Renal cortical epithelial cell (primary cell): ENCODE data around the gene PIK3CA. TPM values are rescaled to one million over a fixed set of nuclear protein-coding genes. Genes with fewer than 3 reads are reported as not detected.

Experiments
- DNase-seq: peaks from one replicate; pipeline ENCODE4 v3.0.0-alpha.2; 2011; ENCODE audit warnings: low read depth
- total RNA-seq: library from RNA; depleted of rRNA; stranded (reverse); fragments of >200 nt; gene quantifications from 2 replicates; pipeline ENCODE4 v1.2.3, GENCODE V29; 2014

The PIK3CA gene
- total RNA-seq, 1 donor from 2014 or later, result 40.1 TPM

DNA sequence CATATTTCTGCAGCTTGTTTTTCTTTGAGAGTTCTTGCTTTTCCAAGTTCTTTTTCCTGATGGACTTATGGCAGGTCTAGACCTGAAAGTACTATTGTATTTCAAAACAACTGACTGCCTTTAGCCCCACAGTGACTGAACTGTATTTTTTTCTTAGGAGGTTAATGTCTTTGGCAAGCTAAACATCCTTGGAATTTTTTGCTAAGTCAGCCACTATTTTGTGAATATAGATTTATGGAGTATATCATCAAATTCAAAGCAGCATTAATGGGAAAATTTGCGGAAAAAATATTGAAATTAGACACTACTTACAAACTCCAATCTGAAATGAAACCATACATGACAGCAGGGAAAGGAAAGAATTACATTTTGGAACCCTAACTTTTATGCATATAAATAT lies 8.6 kb downstream of the PIK3CA start:
- no peak for DNase-seq

DNA sequence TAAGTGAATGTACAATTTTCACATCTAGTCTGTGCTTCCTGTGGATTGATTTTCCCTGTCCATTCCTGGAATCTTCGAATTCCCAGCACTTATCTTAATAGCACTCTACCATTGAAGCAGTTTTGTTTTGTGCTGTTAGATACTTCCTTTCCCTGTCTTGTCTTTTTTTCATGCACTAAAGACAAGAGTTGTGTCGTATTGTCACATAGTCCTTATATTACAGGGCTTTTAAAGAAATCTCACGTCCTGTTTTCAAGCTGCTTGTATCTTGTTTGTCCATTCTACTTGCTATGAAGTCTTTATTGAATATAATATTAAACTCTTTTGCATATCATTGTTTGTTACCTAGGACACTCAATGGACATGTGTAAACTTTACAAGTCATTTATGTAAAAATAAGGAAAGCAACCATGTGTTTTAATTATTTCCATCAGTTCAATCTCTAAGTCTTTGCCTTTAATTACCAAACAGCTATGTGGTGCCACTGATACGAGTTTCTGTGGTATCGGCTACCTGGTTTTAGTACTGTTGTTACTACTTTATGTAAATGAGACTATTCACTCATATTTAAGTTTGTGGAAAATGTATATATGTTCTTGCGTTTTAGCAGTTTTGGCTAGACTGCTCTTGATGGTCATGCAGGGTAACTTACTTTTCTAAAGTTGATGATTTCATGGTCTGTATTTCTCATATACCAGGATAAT lies 10.3 kb downstream of the PIK3CA start:
- DNase-seq, result no peak

DNA sequence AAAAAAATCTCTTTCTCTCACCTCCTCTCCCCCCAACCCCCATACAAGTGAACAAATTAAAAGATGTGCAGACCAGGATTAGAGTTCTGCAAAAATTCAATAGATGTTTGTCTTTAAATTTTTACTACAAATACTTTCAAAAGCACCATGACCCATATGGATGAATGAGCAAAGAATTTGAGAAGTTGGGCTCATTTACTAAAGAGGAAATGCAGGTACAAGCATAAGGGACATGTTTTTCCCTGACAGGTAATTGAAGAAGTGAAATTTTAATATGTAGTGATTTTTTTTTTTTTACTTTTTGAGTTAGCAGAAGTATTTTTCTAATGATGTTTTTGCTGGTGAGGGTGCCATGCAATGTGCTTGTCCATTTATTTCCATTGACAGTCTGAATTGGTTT lies 15.3 kb downstream of the PIK3CA start:
- DNase-seq, result no peak

DNA sequence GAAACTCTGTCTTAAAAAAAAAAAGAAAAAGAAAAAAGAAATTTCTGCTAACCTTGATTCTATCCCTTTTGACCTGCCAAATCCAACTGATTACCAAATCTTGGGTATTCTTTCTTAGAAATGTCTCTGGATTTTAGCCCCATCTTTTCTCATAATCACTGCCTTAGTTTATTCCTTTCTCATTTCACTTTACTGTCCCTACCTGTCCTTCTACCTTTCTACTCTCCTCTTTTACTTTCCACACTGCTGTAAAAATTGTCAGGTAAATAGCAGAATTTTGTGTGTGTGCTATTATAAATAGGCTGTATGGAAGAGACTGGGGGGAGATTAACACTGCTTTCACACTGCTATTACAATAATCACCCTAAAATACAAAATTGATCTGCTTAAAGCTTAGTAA lies 16.7 kb downstream of the PIK3CA start:
- DNase-seq, result no peak

DNA sequence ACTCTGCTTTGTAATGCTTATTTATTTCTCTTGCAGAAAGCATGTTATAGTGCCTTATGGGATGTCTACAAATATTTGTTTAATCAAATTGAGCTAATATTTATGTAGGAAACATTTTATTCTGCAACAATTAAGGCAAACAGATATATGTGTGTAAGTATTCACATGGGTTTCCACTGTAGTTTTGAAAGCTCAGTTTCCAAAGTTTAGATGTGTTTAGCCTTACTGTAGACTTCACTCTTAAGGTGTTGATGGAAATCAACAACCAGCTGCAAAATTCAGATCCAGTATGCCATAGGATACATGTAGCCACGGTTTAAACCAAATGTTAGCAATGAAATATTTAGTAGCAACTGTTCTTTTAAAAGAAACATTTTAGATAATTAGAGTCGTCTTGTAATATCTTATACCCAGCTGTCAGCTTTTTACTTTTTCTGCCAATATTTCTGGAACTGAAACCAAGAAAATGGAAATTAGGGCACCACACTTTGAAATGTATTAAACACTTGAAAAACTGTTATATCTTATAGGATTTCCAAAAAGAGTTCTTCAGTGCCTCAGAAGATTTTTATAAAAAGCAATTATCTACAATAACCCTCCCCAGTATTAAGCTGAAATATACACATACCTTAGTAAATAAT lies 18.5 kb downstream of the PIK3CA start:
- no peak for DNase-seq

DNA sequence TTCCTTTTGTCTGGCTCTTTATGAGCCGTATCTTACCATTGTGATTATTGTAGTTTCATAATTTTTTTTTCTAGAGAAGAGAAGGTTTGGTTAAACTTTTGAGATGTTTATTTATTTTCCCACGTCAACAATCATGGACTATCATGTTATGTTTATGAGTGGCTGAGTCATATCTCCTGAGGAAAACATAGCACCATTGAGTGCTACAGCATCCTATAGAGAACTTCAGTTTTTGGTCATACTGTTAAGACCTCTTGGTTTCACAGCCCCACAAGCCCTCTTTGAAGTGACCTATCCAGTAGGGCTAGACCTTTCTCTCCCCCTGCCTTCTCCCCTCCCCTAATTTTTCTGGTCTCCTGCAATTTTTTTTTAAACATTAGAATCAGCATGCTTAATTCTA lies 20.8 kb downstream of the PIK3CA start:
- DNase-seq, result no peak

DNA sequence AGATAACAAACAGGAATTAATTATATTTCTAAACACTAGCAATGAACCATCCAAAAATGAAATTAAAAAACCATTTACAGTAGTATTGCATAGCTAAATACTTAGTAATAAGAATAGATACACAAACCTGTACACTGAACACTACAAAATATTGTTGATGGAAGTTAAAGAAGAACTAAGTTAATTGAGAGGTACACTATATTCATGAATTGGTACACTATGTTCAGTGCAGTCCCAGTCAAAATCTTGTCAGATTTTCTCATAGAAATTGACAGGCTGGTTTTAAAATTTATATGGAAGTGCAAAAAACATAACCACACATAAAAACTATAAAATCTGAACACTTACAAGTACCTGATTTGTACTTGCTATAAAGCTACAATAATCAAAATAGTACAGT lies 24.4 kb downstream of the PIK3CA start:
- no peak for DNase-seq

DNA sequence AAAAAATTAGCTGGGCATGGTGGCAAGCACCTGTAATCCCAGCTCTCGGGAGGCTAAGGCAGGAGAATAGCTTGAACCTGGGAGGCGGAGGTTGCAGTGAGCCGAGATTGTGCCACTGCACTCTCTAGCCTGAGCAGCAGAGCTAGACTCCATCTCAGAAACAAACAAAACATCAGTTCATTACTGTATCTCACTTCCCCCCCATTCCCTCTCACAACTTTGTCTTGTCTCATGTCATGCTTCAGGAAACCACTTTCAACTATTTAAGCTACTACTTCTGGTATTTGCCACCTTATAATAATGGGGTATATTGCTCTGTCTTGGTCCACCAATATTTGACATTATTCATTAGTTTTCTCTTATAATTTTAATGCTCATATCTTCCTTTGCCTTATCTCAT lies 26.2 kb downstream of the PIK3CA start:
- no peak for DNase-seq

DNA sequence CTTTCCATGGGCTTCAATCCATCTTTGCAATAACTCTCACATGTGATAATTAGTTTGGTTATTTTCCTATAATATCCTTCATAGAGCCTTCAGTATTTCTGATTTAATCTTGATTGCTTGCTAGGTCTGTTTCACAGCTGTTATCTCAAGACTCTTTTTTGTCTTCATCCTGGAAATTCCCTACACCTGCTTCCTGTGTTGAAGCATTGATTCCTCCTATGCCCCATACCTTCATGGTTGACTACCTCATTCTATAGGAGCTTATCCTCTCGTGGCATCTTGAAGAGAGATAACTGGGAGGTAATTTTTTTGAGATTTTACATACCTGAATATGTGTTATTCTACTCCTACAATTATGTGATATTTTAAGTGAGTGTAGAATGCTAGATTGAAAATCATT lies 26.7 kb downstream of the PIK3CA start:
- DNase-seq, result no peak

DNA sequence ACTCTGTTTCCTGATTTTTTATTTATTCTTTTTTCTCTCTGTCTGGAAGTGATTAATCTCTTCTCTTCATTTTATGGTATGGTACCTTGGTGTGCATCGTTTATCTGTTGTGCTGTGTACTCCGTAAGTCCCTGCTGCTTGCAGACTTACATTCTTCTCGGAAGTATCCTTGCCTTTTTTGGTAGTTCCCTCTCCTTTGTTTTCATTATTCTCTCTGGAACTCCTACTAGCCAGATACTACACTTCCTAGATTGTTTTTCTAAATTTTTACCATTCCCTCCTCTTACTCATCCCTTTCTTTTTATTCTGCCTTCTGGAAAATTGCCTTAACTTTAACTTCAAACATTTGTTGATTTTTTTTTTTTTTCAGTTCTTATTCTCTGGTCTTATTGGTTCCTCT lies 27.2 kb downstream of the PIK3CA start:
- DNase-seq, result no peak

DNA sequence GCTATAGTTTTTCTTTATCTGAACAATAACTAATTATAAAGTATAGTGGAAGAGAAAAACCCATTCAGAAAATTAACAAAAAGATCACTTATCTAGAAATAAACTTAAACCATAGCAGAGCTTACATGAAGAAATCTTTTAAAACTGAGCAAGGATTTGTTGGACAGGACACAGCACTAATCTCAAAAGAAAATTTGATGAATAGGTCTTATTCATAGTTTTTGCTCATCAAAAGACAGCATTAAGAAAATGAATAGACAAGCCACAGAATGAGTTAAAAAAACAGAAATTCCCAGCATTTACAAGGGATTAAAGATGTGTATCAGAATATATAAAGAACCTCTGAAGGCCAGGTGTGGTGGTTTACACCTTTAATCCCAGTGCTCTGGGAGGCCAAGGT lies 29.5 kb downstream of the PIK3CA start:
- DNase-seq, result no peak

DNA sequence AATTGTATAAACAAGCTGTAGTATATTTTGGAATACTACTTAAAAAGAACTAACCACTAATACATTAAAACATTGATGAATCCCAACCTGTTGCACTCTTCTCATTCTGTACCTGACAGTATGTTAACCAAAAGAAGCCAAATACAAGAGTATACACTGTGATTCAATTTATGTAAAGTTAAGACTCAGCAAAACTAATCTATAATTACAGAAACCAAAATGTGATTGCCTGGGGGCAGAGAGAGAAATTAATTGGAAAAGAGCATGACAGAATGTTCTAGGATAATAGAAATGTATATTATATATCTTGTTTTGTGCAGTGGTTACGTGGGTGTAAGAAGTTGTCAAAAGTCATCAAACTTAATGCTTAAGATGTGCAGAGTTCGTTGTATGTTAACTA lies 31.1 kb downstream of the PIK3CA start:
- DNase-seq, result no peak

DNA sequence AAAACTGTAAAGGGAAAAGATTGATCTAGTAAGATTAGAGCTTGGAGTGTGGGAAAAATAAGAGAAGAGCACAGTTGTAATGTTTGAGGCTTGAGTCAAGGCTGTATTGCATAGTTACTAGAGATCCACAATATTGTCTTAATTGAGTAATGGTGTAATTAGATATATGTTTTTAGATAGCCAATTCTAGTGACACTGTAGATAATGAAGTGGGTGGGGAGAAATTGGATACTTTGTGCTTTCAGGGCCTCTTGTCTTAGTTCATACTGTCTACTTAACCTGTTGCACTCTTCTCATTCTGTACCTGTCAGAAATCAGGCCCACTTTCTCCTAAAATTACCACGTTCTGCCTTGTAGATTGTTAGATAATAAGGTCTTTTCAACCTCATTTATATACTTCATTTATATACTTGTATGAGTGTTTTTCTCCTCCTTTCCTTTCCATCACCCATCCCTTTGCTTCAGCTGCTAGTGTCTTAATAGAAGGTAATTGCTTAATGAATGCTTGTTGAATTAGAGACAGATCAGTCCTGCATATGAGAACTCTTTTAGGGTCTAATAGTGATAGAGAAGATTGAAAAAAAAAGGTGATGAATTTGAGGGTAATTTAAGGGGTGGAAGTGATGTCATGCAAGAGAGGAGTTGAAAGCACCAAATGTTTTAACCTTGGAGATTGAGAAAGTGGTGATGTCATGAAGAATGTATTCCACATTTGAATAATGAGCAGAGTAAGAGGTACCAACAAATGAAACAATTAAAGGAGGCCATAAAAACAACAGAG lies 32.0 kb downstream of the PIK3CA start:
- peak; percentile 56 for DNase-seq

DNA sequence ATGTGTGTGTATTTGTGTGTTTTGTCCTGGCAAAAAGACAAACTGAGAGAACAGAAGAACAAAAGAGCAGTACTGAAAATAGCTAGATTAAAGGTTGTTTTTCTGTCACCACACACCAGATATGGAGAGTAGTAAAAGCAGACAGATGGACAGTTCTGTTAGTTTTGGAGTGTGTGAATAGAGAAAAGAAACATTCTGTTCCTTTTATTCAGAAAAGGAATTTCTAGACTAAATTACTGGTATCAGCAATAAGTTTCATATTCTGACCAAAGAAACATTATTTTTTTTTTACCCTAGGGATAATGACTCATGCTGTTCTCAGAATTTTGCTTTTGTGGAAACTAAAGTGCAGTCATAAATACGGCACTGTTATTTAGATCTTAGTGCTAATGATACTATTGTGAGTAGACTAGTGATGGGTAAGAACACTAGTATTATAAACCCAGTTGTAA lies 32.9 kb downstream of the PIK3CA start:
- DNase-seq, result peak; percentile 33

DNA sequence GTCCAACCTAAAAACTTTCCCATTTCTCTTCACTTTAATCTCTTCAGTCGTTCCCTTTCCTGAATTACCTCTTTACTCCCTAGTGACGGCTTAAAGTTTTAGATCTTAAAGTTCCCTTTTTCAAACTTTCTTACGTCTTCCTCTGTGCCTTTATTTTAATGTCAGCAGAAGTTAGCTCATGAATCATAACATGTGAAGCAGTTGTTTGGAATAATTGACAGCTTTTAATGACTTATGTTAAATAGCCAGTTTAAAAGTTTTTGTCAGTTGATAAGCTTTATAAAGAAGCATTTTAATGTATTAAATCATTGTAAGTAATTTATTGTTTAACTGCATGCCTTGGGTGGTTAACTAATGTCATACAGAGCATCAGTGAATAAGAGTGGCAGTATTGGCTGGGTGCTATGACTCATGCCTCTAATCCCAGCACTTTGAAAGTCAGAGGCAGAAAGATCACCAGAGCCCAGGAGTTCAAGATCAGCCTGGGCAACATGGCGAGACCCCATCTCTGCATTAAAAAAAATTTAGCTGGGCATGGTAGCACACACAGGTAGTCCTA lies 33.9 kb downstream of the PIK3CA start:
- DNase-seq, result peak; percentile 64

DNA sequence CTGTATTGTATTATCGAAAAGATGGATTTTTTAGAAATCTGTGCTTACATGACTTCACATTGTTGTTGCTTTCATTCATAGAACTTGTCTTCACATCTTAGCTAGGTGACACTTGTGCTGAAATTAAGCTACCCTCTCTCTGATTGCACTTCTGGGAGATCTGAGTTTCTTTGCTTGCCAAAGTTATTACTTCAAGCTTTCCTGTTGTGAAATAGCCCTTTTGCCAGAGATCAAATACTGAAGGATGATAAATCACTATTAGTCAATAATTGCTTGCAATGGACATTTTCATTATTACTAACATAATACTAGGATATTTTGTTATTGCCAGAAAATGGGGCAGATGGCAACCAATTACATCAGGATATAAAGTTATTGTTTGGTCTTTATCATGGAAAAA lies 34.7 kb downstream of the PIK3CA start:
- DNase-seq, result no peak

DNA sequence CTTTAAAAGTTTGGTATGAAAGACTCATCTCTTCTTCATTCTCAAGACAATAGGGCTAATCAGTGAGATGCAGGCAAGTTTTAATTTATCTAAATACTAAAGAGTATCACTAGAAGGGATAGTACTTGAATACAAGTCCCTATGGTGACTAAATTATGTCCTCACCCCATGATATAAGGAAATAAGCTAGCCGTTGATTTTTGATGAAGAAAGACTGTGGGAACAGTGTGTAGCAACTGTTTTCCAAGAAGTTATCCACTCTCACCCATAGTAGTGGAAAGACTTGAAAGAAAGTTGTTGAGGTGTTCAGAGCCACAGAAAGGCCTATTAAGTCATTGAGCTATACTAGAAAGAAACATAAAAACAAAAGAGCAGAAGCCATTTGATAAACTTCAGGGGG lies 36.7 kb downstream of the PIK3CA start:
- no peak for DNase-seq

DNA sequence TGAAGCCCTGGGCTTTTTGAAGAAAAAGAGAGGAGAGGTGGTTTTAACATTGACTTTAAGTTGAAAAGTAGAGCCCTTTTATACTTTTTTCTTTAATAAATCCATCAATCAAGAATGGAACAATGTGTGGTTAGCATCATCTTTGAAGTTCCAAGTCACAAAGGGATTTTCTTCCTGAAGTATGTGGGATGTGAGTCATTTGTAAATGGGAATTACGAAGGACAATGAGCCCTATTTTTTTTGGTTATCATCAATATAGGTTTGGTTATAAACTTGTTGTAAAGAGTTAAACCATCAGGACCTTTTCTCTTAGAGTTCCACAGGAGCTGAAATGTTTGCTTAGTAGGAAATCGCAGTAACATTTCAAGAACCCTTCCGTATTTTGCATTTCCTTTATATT lies 38.3 kb downstream of the PIK3CA start:
- peak; percentile 13 for DNase-seq

DNA sequence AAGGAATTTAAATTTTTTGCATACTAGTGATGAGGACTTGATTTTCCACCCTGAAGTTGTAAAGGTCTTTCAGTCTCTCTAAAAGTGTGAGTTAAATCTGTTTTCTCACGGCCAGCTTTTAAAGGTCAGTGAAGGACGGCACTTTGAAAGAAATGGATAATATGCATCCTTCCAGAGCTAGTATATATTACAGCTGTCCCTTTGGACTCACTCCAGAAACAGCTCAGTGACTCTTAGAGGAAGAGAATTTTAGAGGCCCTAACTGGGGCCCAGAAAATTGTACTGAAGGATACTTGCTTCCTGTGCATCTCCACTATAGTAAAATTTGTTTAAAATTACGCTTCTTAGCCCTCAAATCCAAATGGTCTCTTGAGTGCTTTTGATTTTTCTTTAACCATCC lies 41.6 kb downstream of the PIK3CA start:
- DNase-seq, result no peak

DNA sequence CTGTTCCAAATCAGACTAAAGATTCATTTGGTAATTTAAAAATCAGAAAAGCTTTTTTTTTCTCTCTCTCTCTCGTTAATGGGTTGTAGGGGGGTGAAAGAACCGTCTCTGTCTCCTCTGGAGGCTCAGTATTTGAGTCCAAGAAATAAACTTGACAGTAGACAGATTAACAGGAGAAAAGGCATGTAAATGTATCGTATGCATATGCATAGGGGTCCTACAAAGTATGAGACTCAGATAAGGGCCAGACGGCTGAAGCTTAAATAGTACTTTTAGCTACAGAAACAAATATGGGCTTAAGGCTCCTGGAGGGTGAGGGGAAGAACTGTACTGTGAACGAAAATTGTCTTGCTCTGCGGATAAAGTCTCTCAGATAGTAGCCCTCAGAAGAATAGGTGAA lies 42.4 kb downstream of the PIK3CA start:
- no peak for DNase-seq

DNA sequence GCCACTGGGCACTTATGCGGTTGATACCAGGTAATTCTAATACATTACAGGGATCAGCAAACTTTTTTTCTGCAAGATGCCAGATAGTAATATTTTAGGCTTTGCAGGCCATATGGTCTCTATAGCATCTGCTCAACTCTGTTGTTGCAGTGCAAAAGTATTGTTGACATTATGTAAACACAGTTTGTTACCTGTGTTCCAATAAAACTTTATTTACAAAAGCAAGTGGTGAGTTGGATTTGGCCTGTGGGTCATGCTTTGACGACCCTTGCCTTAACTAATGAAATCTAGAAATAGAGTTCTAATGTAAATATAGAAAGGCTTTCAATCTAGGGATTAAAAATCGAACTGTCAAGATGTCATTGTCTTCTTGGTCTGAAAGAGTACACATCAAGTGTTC lies 44.4 kb downstream of the PIK3CA start:
- DNase-seq, result no peak

DNA sequence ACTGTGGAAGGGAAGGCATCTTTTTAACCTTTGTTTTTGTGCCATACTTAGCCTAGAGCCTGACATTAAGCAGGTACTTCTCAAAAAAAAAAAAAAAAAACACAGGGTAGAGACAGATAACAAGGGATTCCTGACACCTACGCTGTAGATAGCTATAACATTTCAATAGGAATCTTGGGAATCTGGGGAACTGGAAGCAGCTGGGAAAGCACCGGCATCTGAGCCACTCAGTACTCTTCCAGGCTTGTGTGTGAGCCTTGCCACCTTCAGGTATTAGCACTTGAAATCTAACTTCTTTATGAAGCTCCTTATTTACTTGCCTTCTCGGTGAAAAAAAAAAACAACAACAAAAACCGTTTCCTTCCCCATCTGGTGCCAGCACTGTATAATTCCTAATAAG lies 46.8 kb downstream of the PIK3CA start:
- no peak for DNase-seq

DNA sequence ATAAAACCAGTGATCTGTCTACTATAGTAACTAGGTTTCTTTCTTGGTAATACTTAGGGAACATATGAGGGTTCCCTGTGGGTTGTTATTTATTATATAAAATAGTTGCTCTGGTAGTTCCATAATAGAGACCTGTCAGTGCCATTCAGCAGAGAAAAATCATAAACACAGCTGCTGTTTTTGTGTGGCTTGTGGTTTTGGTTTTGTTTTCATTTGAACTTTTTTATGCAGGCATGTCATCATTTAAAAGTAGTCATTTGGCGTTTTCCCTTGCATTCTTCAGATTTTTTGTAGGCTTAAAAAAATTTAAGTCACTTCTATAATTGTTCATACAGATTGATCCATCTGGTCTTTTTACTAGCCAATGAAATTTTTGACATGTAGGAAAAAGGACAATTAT lies 47.9 kb downstream of the PIK3CA start:
- DNase-seq, result peak; percentile 63
